GM12878 (cell line): ENCODE data around the gene ATF6. TPM values are rescaled to one million over a fixed set of nuclear protein-coding genes. Genes with fewer than 3 reads are reported as not detected.

Experiments
- ATAC-seq: fragments of 200-7000 bp; cut with Tn5 transposase; 3 replicates; pipeline ENCODE4 v1.9.1; 2020; ENCODE audit warnings: mild to moderate bottlenecking, moderate library complexity
- BruUV-seq: library from RNA; stranded (reverse); fragments of 400-500 nt; replicated peaks from 2 replicates; lab custom pipeline; 2021; lab: Mats Ljungman, UMichigan
- CTCF ChIA-PET: fragments of 300-600 bp; sonication (Branson Sonifier 250); formaldehyde crosslinking; extraction: SDS; loops from one replicate; lab custom pipeline; 2021; ENCODE audit warnings: inconsistent platforms; lab: Yijun Ruan, JAX
- POLR2A ChIA-PET: fragments of 350-600 bp; formaldehyde crosslinking; extraction: SDS; loops from one replicate; lab custom pipeline; 2021; ENCODE audit warnings: inconsistent platforms; lab: Charles Lee
- RAD21 ChIA-PET: fragments of 300-600 bp; sonication (Branson Sonifier 250); formaldehyde crosslinking; loops from one replicate; lab custom pipeline; 2023; ENCODE audit warnings: antibody characterized with exemption; ENCODE audit not compliant: unreplicated experiment; lab: Charles Lee
- SMC1A ChIA-PET: fragments of 300-600 bp; sonication (Branson Sonifier 250); formaldehyde crosslinking; loops from one replicate; lab custom pipeline; 2023; ENCODE audit not compliant: unreplicated experiment, uncharacterized antibody; lab: Charles Lee
- DNase-seq: peaks from one replicate; pipeline ENCODE4 v3.0.0-alpha.2; 2011; ENCODE audit warnings: low read depth, low spot score
- FAIRE-seq: peaks from 3 replicates; lab custom pipeline; 2011; peaks lifted over from hg19 to GRCh38; lab: Jason Lieb, UNC
- H2AFZ ChIP-seq: 2 replicates; pipeline ENCODE4 v1.6.0; 2011; ENCODE audit warnings: low read depth, low read length, control low read depth; ENCODE audit not compliant: control insufficient read depth
- H3K27ac ChIP-seq: 2 replicates; pipeline ENCODE4 v1.5.1; 2011; ENCODE audit warnings: control low read depth; ENCODE audit not compliant: control insufficient read depth, insufficient read depth
- H3K27me3 ChIP-seq, 2 experiments: replicated peaks in 1 of 2; 2 replicates each; pipeline versions ENCODE4 v1.6.0 to v1.6.1; 2011; ENCODE audit warnings: low read length in 1 of 2; ENCODE audit not compliant: control insufficient read depth in 2 of 2, insufficient read depth in 2 of 2
- H3K36me3 ChIP-seq, 2 experiments: 2 replicates each; pipeline ENCODE4 v1.5.1; 2011; ENCODE audit warnings: low read length in 1 of 2; ENCODE audit not compliant: control insufficient read depth in 2 of 2, insufficient read depth in 2 of 2
- H3K4me1 ChIP-seq: 2 replicates; pipeline ENCODE4 v1.6.1; 2011; ENCODE audit warnings: mild to moderate bottlenecking, low read length, moderate library complexity, mixed read lengths; ENCODE audit not compliant: control insufficient read depth, insufficient read depth
- H3K4me2 ChIP-seq: 2 replicates; pipeline ENCODE4 v1.6.0; 2011; ENCODE audit warnings: control low read depth; ENCODE audit not compliant: control insufficient read depth, insufficient read depth
- H3K4me3 ChIP-seq: fragments of 200-600 bp; sonication (generic); 2 replicates; pipeline ENCODE4 v1.5.1; 2016
- H3K79me2 ChIP-seq: 2 replicates; pipeline ENCODE4 v1.6.0; 2011; ENCODE audit warnings: low read length; ENCODE audit not compliant: control insufficient read depth, insufficient read depth
- H3K9ac ChIP-seq: 2 replicates; pipeline ENCODE4 v1.8.0; 2011; ENCODE audit warnings: low read length, control low read depth, mixed read lengths; ENCODE audit not compliant: control insufficient read depth, insufficient read depth
- H3K9me3 ChIP-seq: replicated peaks from 3 replicates; pipeline ENCODE4 v1.5.1; 2011; ENCODE audit warnings: mild to moderate bottlenecking, low read length; ENCODE audit not compliant: control insufficient read depth, insufficient read depth
- H4K20me1 ChIP-seq: 2 replicates; pipeline ENCODE4 v1.6.0; 2011; ENCODE audit not compliant: control insufficient read depth, insufficient read depth
- ATF3 ChIP-seq: IDR thresholded peaks from 2 replicates; pipeline ENCODE4 v1.6.1; 2011; ENCODE audit warnings: low read depth, mild to moderate bottlenecking, low read length, moderate library complexity, borderline replicate concordance; ENCODE audit errors: extremely low read depth
- MEF2B ChIP-seq: fragments of 450-650 bp; IDR thresholded peaks from 2 replicates; pipeline ENCODE4 v1.6.1; 2018; ENCODE audit warnings: mild to moderate bottlenecking, moderate library complexity; ENCODE audit not compliant: partially characterized antibody, poor library complexity, severe bottlenecking
- MLLT1 ChIP-seq: fragments of 450-650 bp; IDR thresholded peaks from 2 replicates; pipeline ENCODE4 v1.6.1; 2016; ENCODE audit warnings: mild to moderate bottlenecking
- NFYB ChIP-seq: IDR thresholded peaks from 2 replicates; pipeline ENCODE4 v1.6.1; 2011; ENCODE audit warnings: low read depth, mild to moderate bottlenecking, low read length, improper control_type of control experiment, moderate library complexity; ENCODE audit not compliant: insufficient read depth
- NR2F1 ChIP-seq: fragments of 450-650 bp; conservative IDR thresholded peaks from 2 replicates; pipeline ENCODE4 v1.6.1; 2017; ENCODE audit warnings: mild to moderate bottlenecking
- POLR2A ChIP-seq: IDR thresholded peaks from 2 replicates; pipeline ENCODE4 v1.6.1; 2011; ENCODE audit warnings: low read depth, mild to moderate bottlenecking, low read length
- RAD51 ChIP-seq: fragments of 450-650 bp; IDR thresholded peaks from 2 replicates; pipeline ENCODE4 v1.6.1; 2016; ENCODE audit warnings: moderate library complexity, mild to moderate bottlenecking, inconsistent platforms
- RELB ChIP-seq: fragments of 450-650 bp; IDR thresholded peaks from 2 replicates; pipeline ENCODE4 v1.6.1; 2017; ENCODE audit warnings: low read depth, mild to moderate bottlenecking, moderate library complexity
- SP1 ChIP-seq: IDR thresholded peaks from one replicate; pipeline ENCODE4 v1.6.1; 2011; ENCODE audit warnings: low read depth, low read length
- ZBED1 ChIP-seq: IDR thresholded peaks from 2 replicates; pipeline ENCODE4 v1.6.1; 2016; ENCODE audit warnings: borderline replicate concordance
- ZBTB11 ChIP-seq: fragments of 450-650 bp; formaldehyde crosslinking; IDR thresholded peaks from 2 replicates; pipeline ENCODE4 v1.5.0; 2022; ENCODE audit warnings: mild to moderate bottlenecking, missing genetic modification characterization
- ZNF384 ChIP-seq: IDR thresholded peaks from 2 replicates; pipeline ENCODE4 v1.6.1; 2012; ENCODE audit warnings: low read depth, mild to moderate bottlenecking, low read length, improper control_type of control experiment, borderline replicate concordance
- ZNF592 ChIP-seq: fragments of 450-650 bp; IDR thresholded peaks from 2 replicates; pipeline ENCODE4 v1.6.1; 2017; ENCODE audit warnings: mild to moderate bottlenecking, moderate library complexity
- WGBS: methylation state at CpG from one replicate; pipeline ENCODE4 v1.1.6; 2016; ENCODE audit warnings: low lambda C conversion rate; ENCODE audit not compliant: insufficient replicate concordance, insufficient coverage; ENCODE audit errors: missing lambda C conversion rate; 5-methylcytosine and 5-hydroxymethylcytosine counted together
- in situ Hi-C: fragments of 300-500 bp; cut with MboI; formaldehyde crosslinking; loops from 9 replicates; pipeline ENCODE4 v1.14.3; 2018; ENCODE audit warnings: mixed read lengths
- intact Hi-C: fragments of 100-400 bp; cut with micrococcal nuclease; formaldehyde crosslinking; loops from one replicate; pipeline ENCODE4 v1.14.2; 2022; ENCODE audit not compliant: unreplicated experiment
- polyA plus RNA-seq, 11 experiments: library from polyadenylated mRNA; depleted of rRNA in 4 of 11; unstranded in 6 of 11; stranded (reverse) in 5 of 11; fragments of >200 nt; fragmentation: Nextera tagmentation in 4 of 11; fragmentation: Illumina TruSeq in 1 of 11; extraction: Ambion mirVana in 4 of 11; extraction: Trizol in 1 of 11; gene quantifications; 1 replicate in 1 of 11; 2 replicates in 10 of 11; pipeline versions ENCODE4 v1.2.1 to v1.2.3, GENCODE V29; 2011 to 2016; ENCODE audit warnings: inconsistent platforms in 2 of 11, missing spikeins in 2 of 11, low read depth in 1 of 11
- total RNA-seq, 4 experiments: library from RNA; depleted of rRNA in 3 of 4; stranded (reverse); fragments of >200 nt in 3 of 4; fragmentation: Illumina TruSeq in 1 of 4; extraction: Trizol in 1 of 4; gene quantifications; 2 replicates each; pipeline versions ENCODE4 v1.2.1 to v1.2.3, GENCODE V29; 2013 to 2021

The ATF6 gene
- total and polyA plus RNA-seq, 10 of the 15 experiments (the other 5 are each of a cell fraction or from before 2014, with no cell fraction given) = 7.8 to 24.3 (median 14.7) TPM

- intact Hi-C loops (no loop called here), in situ Hi-C loops (no loop called here)
- no TSS peak for BruUV-seq
- ChIA-PET POLR2A (no interaction called here), CTCF (interaction anchor here (0.7 kb wide), 1 partner anchor 558 kb away, joined by 3 read pairs; no protein-coding TSS in a partner anchor), RAD21 (no interaction called here), SMC1A (interaction anchor here (1.6 kb wide), 1 partner anchor 17 kb away, joined by 3 read pairs; no protein-coding TSS in a partner anchor)
- Histone ChIP-seq H3K4me1 (peaks cover 43% of the 10 kb centered on the region), H3K36me3 (peaks cover 3 to 15% of the 10 kb centered on the region in 2 experiments), H2AFZ (no peak overlapping the region), H3K27me3 (no peaks in the 10 kb centered on the region), H3K4me2 (peak overlapping the region; percentile 59), H3K9ac (no peak overlapping the region), H4K20me1 (no peaks in the 10 kb centered on the region), H3K27ac (peak overlapping the region; percentile 27; the same call in 1 of the 2 replicates), H3K79me2 (peaks cover 57% of the 10 kb centered on the region), H3K9me3 (no peaks in the 10 kb centered on the region), H3K4me3 (0 out of 2 replicates have a peak overlapping the region, but pooled peaks have one; percentile 13)
- no peak for FAIRE-seq
- ATAC-seq = no peak
- 53% methylated on average over 2 of the region's 2 CpGs for WGBS
- DNase-seq = no peak
- no peak for TF ChIP-seq ZNF384
- TF ChIP-seq ZNF592 = no peak
- TF ChIP-seq ATF3 = no peak
- TF ChIP-seq RELB = no peak
- TF ChIP-seq RAD51 = no peak
- TF ChIP-seq SP1 = no peak
- no peak for TF ChIP-seq ZBTB11 (CRISPR knock-in tag)
- TF ChIP-seq ZBED1 = no peak
- TF ChIP-seq MLLT1 = no peak
- TF ChIP-seq POLR2A = no peak
- no peak for TF ChIP-seq MEF2B
- TF ChIP-seq NFYB = no peak
- TF ChIP-seq NR2F1 = no peak
These were observed 13.3 kb downstream of the ATF6 start for GRCh38 chr1:161779393-161779792.
